ENCODE measurements around the gene PMPCA.

The PMPCA gene

GRCh38 chr9:136378170-136379002, 32.1 kb upstream of the PMPCA start:
- no peaks in the 10 kb centered on the region for H3K36me3 ChIP-seq (ENCODE audit: low read length)
- H3K4me3 ChIP-seq (ENCODE audit: insufficient read depth, low read length, poor library complexity, severe bottlenecking) = no peak overlapping the region
- H3K4me2 ChIP-seq (ENCODE audit: low read depth, low read length, poor library complexity, severe bottlenecking) = no peak overlapping the region
- TF ChIP-seq CTCF (IDR thresholded peaks at IDR 0.05; ENCODE audit: insufficient read depth, low read length, poor library complexity, severe bottlenecking) (no peak), EZH2phosphoT487 (conservative IDR thresholded peaks at IDR 0.05; ENCODE audit: low read length) (no peak)
- no peaks in the 10 kb centered on the region for H3K9me3 ChIP-seq (ENCODE audit: insufficient read depth, low read length)
- no peaks in the 10 kb centered on the region for H3K27me3 ChIP-seq (ENCODE audit: low read length)
- no peak overlapping the region for H2AFZ ChIP-seq (ENCODE audit: low read depth, low read length, severe bottlenecking)
- no peaks in the 10 kb centered on the region for H3K9me2 ChIP-seq (replicated peaks; ENCODE audit: insufficient read depth, low read length)
- no peaks in the 10 kb centered on the region for H3K79me2 ChIP-seq (ENCODE audit: insufficient read depth, low read length)
- no peak overlapping the region for H3K27ac ChIP-seq (ENCODE audit: low read depth, low read length)
- H3F3A ChIP-seq (ENCODE audit: insufficient read depth) = no peaks in the 10 kb centered on the region
- H4K20me1 ChIP-seq (ENCODE audit: low read depth, low read length) = no peaks in the 10 kb centered on the region
- no peak overlapping the region for H3K9ac ChIP-seq (ENCODE audit: low read length)

GRCh38 chr9:136379003-136379287, 31.5 kb upstream of the PMPCA start:
- Histone ChIP-seq H3K9me2 (replicated peaks; ENCODE audit: insufficient read depth, low read length) (no peaks in the 10 kb centered on the region), H3F3A (ENCODE audit: insufficient read depth) (no peaks in the 10 kb centered on the region), H3K4me3 (ENCODE audit: insufficient read depth, low read length, poor library complexity, severe bottlenecking) (no peak overlapping the region), H3K27ac (ENCODE audit: low read depth, low read length) (no peak overlapping the region), H2AFZ (ENCODE audit: low read depth, low read length, severe bottlenecking) (no peak overlapping the region), H4K20me1 (ENCODE audit: low read depth, low read length) (no peaks in the 10 kb centered on the region), H3K9me3 (ENCODE audit: insufficient read depth, low read length) (no peaks in the 10 kb centered on the region), H3K27me3 (ENCODE audit: low read length) (no peaks in the 10 kb centered on the region), H3K9ac (ENCODE audit: low read length) (no peak overlapping the region), H3K4me2 (ENCODE audit: low read depth, low read length, poor library complexity, severe bottlenecking) (no peak overlapping the region), H3K79me2 (ENCODE audit: insufficient read depth, low read length) (no peaks in the 10 kb centered on the region), H3K36me3 (ENCODE audit: low read length) (no peaks in the 10 kb centered on the region)
- TF ChIP-seq CTCF (IDR thresholded peaks at IDR 0.05; ENCODE audit: insufficient read depth, low read length, poor library complexity, severe bottlenecking) = no peak
- no peak for TF ChIP-seq EZH2phosphoT487 (conservative IDR thresholded peaks at IDR 0.05; ENCODE audit: low read length)

- Histone ChIP-seq H3K9ac (ENCODE audit: low read length) (no peak overlapping the region), H3K4me3 (ENCODE audit: insufficient read depth, low read length, poor library complexity, severe bottlenecking) (no peak overlapping the region), H3K9me2 (replicated peaks; ENCODE audit: insufficient read depth, low read length) (no peaks in the 10 kb centered on the region), H4K20me1 (ENCODE audit: low read depth, low read length) (no peaks in the 10 kb centered on the region), H3K27ac (ENCODE audit: low read depth, low read length) (no peak overlapping the region), H3K4me2 (ENCODE audit: low read depth, low read length, poor library complexity, severe bottlenecking) (no peak overlapping the region), H3K9me3 (ENCODE audit: insufficient read depth, low read length) (no peaks in the 10 kb centered on the region), H3F3A (ENCODE audit: insufficient read depth) (no peaks in the 10 kb centered on the region), H3K27me3 (ENCODE audit: low read length) (no peaks in the 10 kb centered on the region), H3K36me3 (ENCODE audit: low read length) (no peaks in the 10 kb centered on the region), H2AFZ (ENCODE audit: low read depth, low read length, severe bottlenecking) (no peak overlapping the region), H3K79me2 (ENCODE audit: insufficient read depth, low read length) (no peaks in the 10 kb centered on the region)
- no peak for TF ChIP-seq CTCF (IDR thresholded peaks at IDR 0.05; ENCODE audit: insufficient read depth, low read length, poor library complexity, severe bottlenecking)
- no peak for TF ChIP-seq EZH2phosphoT487 (conservative IDR thresholded peaks at IDR 0.05; ENCODE audit: low read length)
Observed at GRCh38 chr9:136379401-136379800, 31.1 kb upstream of the PMPCA start.

Data from SU-DHL-6 (cell line).